IMR-90 (cell line): ENCODE measurements around the gene PLXDC2. TPM values are rescaled to one million over a fixed set of nuclear protein-coding genes. Genes with fewer than 3 reads are reported as not detected.

ENCODE experiments used
- ATAC-seq: fragments of 200-7000 bp; cut with Tn5 transposase; 2 replicates; pipeline ENCODE4 v1.9.1; 2020; ENCODE audit warnings: low read depth, mild to moderate bottlenecking, moderate library complexity
- BruUV-seq: library from RNA; stranded (reverse); fragments of 400-500 nt; replicated peaks from 2 replicates; lab custom pipeline; 2021; lab: Mats Ljungman, UMichigan
- CTCF ChIA-PET: fragments of 300-600 bp; formaldehyde crosslinking; extraction: SDS; loops from one replicate; lab custom pipeline; 2021; ENCODE audit warnings: antibody characterized with exemption; lab: Yijun Ruan, JAX
- POLR2A ChIA-PET: fragments of 300-600 bp; sonication (Branson Sonifier 250); formaldehyde crosslinking; loops from one replicate; lab custom pipeline; 2022; ENCODE audit warnings: antibody characterized with exemption; ENCODE audit not compliant: unreplicated experiment; lab: Charles Lee
- DNase-seq: peaks from one replicate; pipeline ENCODE4 v3.0.0; 2013
- H2AFZ ChIP-seq: replicated peaks from 2 replicates; pipeline ENCODE3; 2013; ENCODE audit warnings: low read length, mild to moderate bottlenecking; ENCODE audit not compliant: poor library complexity
- H2AK5ac ChIP-seq: 2 replicates; pipeline ENCODE4 v1.6.1; 2013; ENCODE audit warnings: low read depth, low read length, inconsistent platforms
- H2AK9ac ChIP-seq: replicated peaks from 2 replicates; pipeline ENCODE3; 2013; ENCODE audit warnings: mild to moderate bottlenecking, low read depth, low read length, moderate library complexity; ENCODE audit not compliant: poor library complexity
- H2BK120ac ChIP-seq: 2 replicates; pipeline ENCODE4 v1.6.1; 2013; ENCODE audit warnings: low read depth, low read length, inconsistent platforms
- H2BK15ac ChIP-seq: 3 replicates; pipeline ENCODE4 v1.6.1; 2013; ENCODE audit warnings: low read depth, low read length, inconsistent platforms
- H2BK20ac ChIP-seq: 2 replicates; pipeline ENCODE4 v1.6.1; 2013; ENCODE audit warnings: low read depth, mild to moderate bottlenecking, inconsistent platforms, low read length, moderate library complexity
- H2BK5ac ChIP-seq: 2 replicates; pipeline ENCODE4 v1.6.1; 2013; ENCODE audit warnings: mild to moderate bottlenecking, low read depth, low read length, inconsistent platforms; ENCODE audit not compliant: poor library complexity, severe bottlenecking
- H3K14ac ChIP-seq: replicated peaks from 2 replicates; pipeline ENCODE4 v1.6.1; 2013; ENCODE audit warnings: low read depth, low read length, inconsistent platforms
- H3K18ac ChIP-seq: 2 replicates; pipeline ENCODE4 v1.6.1; 2013; ENCODE audit warnings: low read depth, low read length, control low read depth
- H3K23ac ChIP-seq: 2 replicates; pipeline ENCODE4 v1.6.1; 2013; ENCODE audit warnings: low read depth, low read length, inconsistent platforms
- H3K27ac ChIP-seq: 2 replicates; pipeline ENCODE4 v1.5.1; 2013; ENCODE audit warnings: mild to moderate bottlenecking, control low read depth, low read length; ENCODE audit not compliant: insufficient read depth
- H3K27me3 ChIP-seq: 2 replicates; pipeline ENCODE4 v1.6.1; 2013; ENCODE audit warnings: low read length; ENCODE audit not compliant: control insufficient read depth, insufficient read depth
- H3K36me3 ChIP-seq: 2 replicates; pipeline ENCODE4 v1.6.1; 2013; ENCODE audit warnings: low read length, mixed read lengths; ENCODE audit not compliant: control insufficient read depth, insufficient read depth
- H3K4ac ChIP-seq: 2 replicates; pipeline ENCODE4 v1.6.1; 2013; ENCODE audit warnings: low read depth, low read length, inconsistent platforms
- H3K4me1 ChIP-seq: 2 replicates; pipeline ENCODE4 v1.6.1; 2013; ENCODE audit warnings: low read length, mixed read lengths; ENCODE audit not compliant: control insufficient read depth, insufficient read depth
- H3K4me2 ChIP-seq: 2 replicates; pipeline ENCODE4 v1.6.1; 2013; ENCODE audit warnings: low read depth, mild to moderate bottlenecking, control low read depth, low read length, moderate library complexity
- H3K4me3 ChIP-seq: 2 replicates; pipeline ENCODE4 v1.5.1; 2013; ENCODE audit warnings: low read depth, mild to moderate bottlenecking, control low read depth, low read length, moderate library complexity; ENCODE audit not compliant: insufficient read depth
- H3K56ac ChIP-seq: 2 replicates; pipeline ENCODE4 v1.6.1; 2013; ENCODE audit warnings: low read length, inconsistent platforms; ENCODE audit not compliant: insufficient read depth; ENCODE audit errors: extremely low read depth
- H3K79me1 ChIP-seq, 2 experiments: 2 replicates each; pipeline ENCODE4 v1.6.1; 2013; ENCODE audit warnings: low read length in 2 of 2, inconsistent platforms in 1 of 2, low read depth in 1 of 2
- H3K9ac ChIP-seq: 2 replicates; pipeline ENCODE4 v1.6.1; 2013; ENCODE audit warnings: low read depth, low read length, control low read depth
- H3K9me1 ChIP-seq: 2 replicates; pipeline ENCODE4 v1.6.1; 2013; ENCODE audit warnings: low read length, inconsistent platforms; ENCODE audit not compliant: insufficient read depth
- H3K9me3 ChIP-seq: 2 replicates; pipeline ENCODE4 v1.6.1; 2013; ENCODE audit warnings: low read length; ENCODE audit not compliant: control insufficient read depth, insufficient read depth
- H4K20me1 ChIP-seq: 2 replicates; pipeline ENCODE4 v1.6.1; 2013; ENCODE audit warnings: low read length, inconsistent platforms; ENCODE audit not compliant: insufficient read depth
- H4K5ac ChIP-seq: 2 replicates; pipeline ENCODE4 v1.6.1; 2013; ENCODE audit warnings: mild to moderate bottlenecking, low read depth, low read length, control low read depth
- H4K8ac ChIP-seq, 2 experiments: 2 replicates each; pipeline ENCODE4 v1.6.1; 2013; ENCODE audit warnings: low read depth in 2 of 2, low read length in 2 of 2, control low read depth in 1 of 2, inconsistent platforms in 1 of 2
- H4K91ac ChIP-seq: 2 replicates; pipeline ENCODE4 v1.6.1; 2013; ENCODE audit warnings: low read depth, low read length, inconsistent platforms; ENCODE audit not compliant: insufficient read depth
- MAZ ChIP-seq: IDR thresholded peaks from 2 replicates; pipeline ENCODE4 v1.6.1; 2012; ENCODE audit warnings: low read depth, mild to moderate bottlenecking, low read length, improper control_type of control experiment, moderate library complexity, borderline replicate concordance
- RAD21 ChIP-seq: IDR thresholded peaks from 2 replicates; pipeline ENCODE4 v1.6.1; 2012; ENCODE audit warnings: low read length, improper control_type of control experiment
- USF2 ChIP-seq: fragments of 150-350 bp; IDR thresholded peaks from 2 replicates; pipeline ENCODE4 v1.6.1; 2017; ENCODE audit warnings: mild to moderate bottlenecking, antibody characterized with exemption, low read length, low read depth
- dilution Hi-C: fragments of 300-500 bp; cut with HindIII; formaldehyde crosslinking; loops from one replicate; pipeline ENCODE4 v1.14.3; 2018; ENCODE audit warnings: low sequenced_read_pairs; ENCODE audit not compliant: unreplicated experiment
- in situ Hi-C: fragments of 300-500 bp; cut with MboI; formaldehyde crosslinking; loops from 3 replicates; pipeline ENCODE4 v1.14.3; 2019; ENCODE audit warnings: low sequenced_read_pairs, inconsistent platforms, mixed read lengths
- intact Hi-C: fragments of 100-400 bp; cut with micrococcal nuclease; formaldehyde crosslinking; loops from 2 replicates; pipeline ENCODE4 v1.10.0; 2022
- polyA plus RNA-seq, 3 experiments: library from polyadenylated mRNA; depleted of rRNA; stranded (reverse); fragments of >200 nt; gene quantifications; 2 replicates each; pipeline ENCODE4 v1.2.3, GENCODE V29; 2012; ENCODE audit warnings: low replicate concordance in 1 of 3
- total RNA-seq: library from RNA; depleted of rRNA; stranded (reverse); fragments of >200 nt; gene quantifications from 2 replicates; pipeline ENCODE4 v1.2.3, GENCODE V29; 2012

PLXDC2 gene
- total and polyA plus RNA-seq, 2 of the 4 experiments (the other 2 are of a cell fraction): 3.2 to 6.1 TPM

GRCh38 chr10:19913987-19914386 is 97.8 kb downstream of the PLXDC2 start:
- Histone ChIP-seq H3K9me3 (no peaks in the 10 kb centered on the region), H4K5ac (no peak overlapping the region), H2AFZ (no peak overlapping the region), H3K27ac (no peak overlapping the region), H3K4me3 (no peak overlapping the region), H3K4ac (no peak overlapping the region), H3K23ac (no peak overlapping the region), H3K79me1 (no peaks in the 10 kb centered on the region), H2AK9ac (no peak overlapping the region), H4K8ac (no peak overlapping the region), H3K9me1 (no peaks in the 10 kb centered on the region; the same call in 1 of the 2 replicates), H2AK5ac (no peak overlapping the region), H3K4me1 (peaks cover 4% of the 10 kb centered on the region), H4K20me1 (no peaks in the 10 kb centered on the region), H2BK15ac (no peak overlapping the region), H2BK120ac (no peak overlapping the region), H2BK5ac (no peak overlapping the region), H3K18ac (no peak overlapping the region), H3K27me3 (no peaks in the 10 kb centered on the region), H3K4me2 (no peak overlapping the region), H3K14ac (no peak overlapping the region), H3K56ac (no peak overlapping the region), H3K9ac (no peak overlapping the region), H4K91ac (no peak overlapping the region), H2BK20ac (no peak overlapping the region), H3K36me3 (no peaks in the 10 kb centered on the region)
- ChIA-PET POLR2A (no interaction called here), CTCF (no interaction called here)
- in situ Hi-C loops: no loop called here
- intact Hi-C loops: no loop called here
- TF ChIP-seq USF2: no peak
- TF ChIP-seq RAD21: no peak
- TF ChIP-seq MAZ: no peak
- BruUV-seq: no TSS peak
- no peak for DNase-seq
- no peak for ATAC-seq
- dilution Hi-C loops: no loop called here
